Nephron (organoid): ENCODE results near the gene THAP7.
A peak's percentile ranks its signal among the peaks of the same experiment; 100 is the strongest.

Source experiments
- H3K27ac Mint-ChIP-seq, 3 experiments: 2 replicates each; pipeline ENCODE4 v1.8.0; 2020; ENCODE audit warnings: mixed read lengths in 3 of 3, mild to moderate bottlenecking in 2 of 3, moderate library complexity in 1 of 3
- H3K27me3 Mint-ChIP-seq: 2 replicates; pipeline ENCODE4 v1.8.0; 2021; ENCODE audit warnings: low read depth, mild to moderate bottlenecking, moderate library complexity, mixed read lengths
- H3K36me3 Mint-ChIP-seq: 2 replicates; pipeline ENCODE4 v1.8.0; 2020; ENCODE audit warnings: low read depth, mixed read lengths
- H3K4me1 Mint-ChIP-seq: 2 replicates; pipeline ENCODE4 v1.8.0; 2020; ENCODE audit warnings: mixed read lengths
- H3K4me3 Mint-ChIP-seq, 3 experiments: 2 replicates each; pipeline ENCODE4 v1.8.0; 2020; ENCODE audit warnings: mild to moderate bottlenecking in 3 of 3, mixed read lengths in 3 of 3, moderate library complexity in 2 of 3
- H3K9me3 Mint-ChIP-seq: 2 replicates; pipeline ENCODE4 v1.8.0; 2020; ENCODE audit warnings: mixed read lengths
- TF ChIP-seq, protein P1 (sequence below), 3 experiments: fragments of 200-600 bp; sonication (generic); IDR thresholded peaks; one replicate each; pipeline ENCODE4 v1.5.0; 2021; ENCODE audit warnings: antibody characterized with exemption in 3 of 3; ENCODE audit not compliant: unreplicated experiment in 3 of 3

Gene THAP7

DNA sequence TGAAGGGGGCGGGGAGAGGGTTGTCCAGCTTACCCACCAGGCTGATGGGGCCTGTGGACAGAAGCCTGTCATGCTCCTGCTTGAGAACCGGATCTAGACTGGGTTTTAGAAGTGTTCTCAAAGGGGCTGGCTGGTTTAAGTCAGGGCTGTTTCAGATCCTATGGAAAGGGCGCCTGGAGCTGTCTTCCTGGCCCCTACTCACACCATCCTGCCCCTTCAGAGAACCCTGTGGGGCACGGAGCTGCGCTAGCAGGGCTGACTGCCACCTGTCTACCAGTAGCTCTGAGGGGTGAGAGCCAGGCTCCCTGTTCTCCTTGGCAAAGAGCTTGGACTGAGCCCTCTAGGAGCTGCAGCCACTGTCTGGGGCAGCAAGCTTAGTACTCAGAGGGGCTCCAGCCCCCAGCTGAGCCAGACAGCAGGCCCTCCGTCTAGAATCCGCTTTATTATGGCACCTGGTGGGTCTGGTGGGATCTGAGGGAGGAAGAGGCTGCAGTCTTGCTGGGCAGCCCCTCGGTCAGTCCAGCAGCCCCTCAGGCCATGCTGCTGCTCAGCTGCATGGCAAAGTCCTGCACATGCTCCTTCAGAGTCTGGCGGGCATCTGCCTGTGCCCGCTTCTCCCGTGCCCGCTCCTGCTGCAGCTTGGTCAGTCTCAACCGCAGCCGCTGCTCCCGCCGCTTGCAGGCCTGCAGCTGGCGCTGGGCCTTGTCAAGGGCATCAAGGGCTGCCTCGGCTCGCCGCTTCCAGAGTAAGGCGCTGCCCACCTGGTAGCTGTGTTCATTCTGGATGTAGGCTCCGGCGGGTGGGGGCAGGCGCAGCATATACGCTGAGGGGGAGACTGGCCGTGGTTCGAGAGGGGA is 2.3 kb downstream of the THAP7 start:
- H3K27ac Mint-ChIP-seq = no peak overlapping the region
- H3K36me3 Mint-ChIP-seq = peaks cover 9% of the 10 kb centered on the region
- no peaks in the 10 kb centered on the region for H3K27me3 Mint-ChIP-seq
- peak overlapping the region; percentile 74 to 97 (median 93) for H3K4me3 Mint-ChIP-seq
- peaks cover 27% of the 10 kb centered on the region for H3K4me1 Mint-ChIP-seq
- H3K9me3 Mint-ChIP-seq = no peaks in the 10 kb centered on the region
- TF ChIP-seq, protein P1, sequence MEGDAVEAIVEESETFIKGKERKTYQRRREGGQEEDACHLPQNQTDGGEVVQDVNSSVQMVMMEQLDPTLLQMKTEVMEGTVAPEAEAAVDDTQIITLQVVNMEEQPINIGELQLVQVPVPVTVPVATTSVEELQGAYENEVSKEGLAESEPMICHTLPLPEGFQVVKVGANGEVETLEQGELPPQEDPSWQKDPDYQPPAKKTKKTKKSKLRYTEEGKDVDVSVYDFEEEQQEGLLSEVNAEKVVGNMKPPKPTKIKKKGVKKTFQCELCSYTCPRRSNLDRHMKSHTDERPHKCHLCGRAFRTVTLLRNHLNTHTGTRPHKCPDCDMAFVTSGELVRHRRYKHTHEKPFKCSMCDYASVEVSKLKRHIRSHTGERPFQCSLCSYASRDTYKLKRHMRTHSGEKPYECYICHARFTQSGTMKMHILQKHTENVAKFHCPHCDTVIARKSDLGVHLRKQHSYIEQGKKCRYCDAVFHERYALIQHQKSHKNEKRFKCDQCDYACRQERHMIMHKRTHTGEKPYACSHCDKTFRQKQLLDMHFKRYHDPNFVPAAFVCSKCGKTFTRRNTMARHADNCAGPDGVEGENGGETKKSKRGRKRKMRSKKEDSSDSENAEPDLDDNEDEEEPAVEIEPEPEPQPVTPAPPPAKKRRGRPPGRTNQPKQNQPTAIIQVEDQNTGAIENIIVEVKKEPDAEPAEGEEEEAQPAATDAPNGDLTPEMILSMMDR (IDR thresholded peaks at IDR 0.05; ENCODE audit: unreplicated experiment in 3 of 3) = no peak

DNA sequence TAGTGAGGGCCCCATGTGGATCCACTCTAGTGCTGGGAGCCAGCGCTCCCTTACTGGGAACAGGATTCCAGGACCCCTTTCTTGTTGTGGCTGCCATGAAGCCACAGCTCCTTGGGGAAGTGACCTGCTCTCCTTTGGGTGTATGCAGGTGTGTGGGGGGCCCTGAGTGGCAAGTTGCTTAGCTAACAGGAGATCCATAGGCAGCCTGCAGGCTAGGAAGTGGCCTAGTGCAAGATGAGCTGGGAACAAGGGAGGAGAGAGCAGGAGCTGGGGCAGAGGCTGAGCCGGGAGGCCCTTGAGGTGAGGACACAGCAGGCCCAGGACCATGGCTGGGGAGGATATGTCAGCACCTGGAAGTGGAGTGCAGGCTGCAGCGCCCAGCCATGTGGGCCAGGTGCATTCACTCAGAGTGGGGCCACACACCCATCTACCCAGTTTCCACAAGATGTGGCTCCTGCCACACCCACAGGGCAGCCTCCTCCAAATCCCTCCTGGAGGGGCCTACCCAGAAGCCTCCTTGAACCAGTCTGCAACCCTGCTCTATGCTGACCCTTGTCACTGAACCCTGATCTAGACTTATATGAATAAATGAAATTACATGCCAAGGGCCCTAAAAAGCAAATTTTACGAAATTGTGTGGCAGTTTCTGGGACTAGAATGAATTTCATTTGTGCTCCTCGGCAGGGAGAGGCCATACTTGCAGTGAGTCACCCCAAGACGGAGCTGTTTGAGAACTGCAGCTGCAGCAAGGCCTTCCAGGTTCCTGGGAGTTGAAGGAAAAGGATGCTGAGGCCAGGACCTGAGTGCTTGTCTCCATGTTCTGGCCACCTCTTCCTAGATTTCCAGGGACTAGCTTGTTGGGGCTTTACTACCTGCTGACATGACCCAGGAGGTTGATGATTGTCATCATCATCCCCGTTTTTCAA is 3.2 kb downstream of the THAP7 start:
- Mint-ChIP-seq H3K36me3 (peaks cover 9% of the 10 kb centered on the region), H3K9me3 (no peaks in the 10 kb centered on the region), H3K4me1 (peaks cover 26% of the 10 kb centered on the region), H3K27me3 (no peaks in the 10 kb centered on the region), H3K27ac (peak overlapping the region in 1 of 3 experiments; percentile 51), H3K4me3 (peak overlapping the region; percentile 38 to 70 (median 68))
- TF ChIP-seq, protein P1 (IDR thresholded peaks at IDR 0.05; ENCODE audit: unreplicated experiment in 3 of 3) = no peak

DNA sequence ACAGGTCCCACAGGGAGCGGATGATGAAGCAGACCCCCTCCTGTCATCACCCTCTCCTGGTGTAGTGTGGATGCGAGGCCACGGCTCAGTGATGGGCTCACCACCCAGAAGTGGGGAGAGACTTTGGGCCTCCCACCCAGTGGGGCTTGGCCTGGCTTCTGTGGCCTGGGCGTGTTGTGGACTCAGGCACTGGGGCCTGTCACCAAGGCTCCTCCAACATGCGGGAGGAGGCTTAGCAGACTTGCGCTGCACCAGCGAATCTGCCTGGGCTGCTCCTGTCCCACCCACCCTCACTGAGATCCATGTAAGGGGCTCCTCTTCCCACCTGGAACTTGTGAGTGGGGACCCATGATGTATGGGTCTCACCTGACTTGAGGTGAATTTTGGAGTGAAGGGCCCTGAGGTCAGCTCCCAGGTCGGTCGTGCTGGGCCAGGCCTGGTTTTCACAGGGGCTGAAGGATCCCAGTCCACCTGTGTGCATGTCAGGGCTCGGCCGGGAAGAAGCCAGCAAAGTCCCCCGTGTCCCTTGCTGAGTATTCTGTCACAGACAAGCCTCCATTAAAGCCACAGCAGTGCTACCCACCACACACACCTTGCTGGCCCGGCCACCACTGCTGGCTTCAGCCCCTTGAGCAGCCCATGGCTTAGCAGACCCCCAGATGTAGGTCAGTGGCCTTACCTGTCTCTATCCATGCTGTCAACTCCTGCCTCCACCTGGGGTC is 4.2 kb downstream of the THAP7 start:
- Mint-ChIP-seq H3K36me3 (peaks cover 9% of the 10 kb centered on the region), H3K27me3 (no peaks in the 10 kb centered on the region), H3K27ac (no peak overlapping the region), H3K4me3 (no peak overlapping the region), H3K9me3 (no peaks in the 10 kb centered on the region), H3K4me1 (peaks cover 16% of the 10 kb centered on the region)
- TF ChIP-seq, protein P1 (IDR thresholded peaks at IDR 0.05; ENCODE audit: unreplicated experiment in 3 of 3) = no peak

DNA sequence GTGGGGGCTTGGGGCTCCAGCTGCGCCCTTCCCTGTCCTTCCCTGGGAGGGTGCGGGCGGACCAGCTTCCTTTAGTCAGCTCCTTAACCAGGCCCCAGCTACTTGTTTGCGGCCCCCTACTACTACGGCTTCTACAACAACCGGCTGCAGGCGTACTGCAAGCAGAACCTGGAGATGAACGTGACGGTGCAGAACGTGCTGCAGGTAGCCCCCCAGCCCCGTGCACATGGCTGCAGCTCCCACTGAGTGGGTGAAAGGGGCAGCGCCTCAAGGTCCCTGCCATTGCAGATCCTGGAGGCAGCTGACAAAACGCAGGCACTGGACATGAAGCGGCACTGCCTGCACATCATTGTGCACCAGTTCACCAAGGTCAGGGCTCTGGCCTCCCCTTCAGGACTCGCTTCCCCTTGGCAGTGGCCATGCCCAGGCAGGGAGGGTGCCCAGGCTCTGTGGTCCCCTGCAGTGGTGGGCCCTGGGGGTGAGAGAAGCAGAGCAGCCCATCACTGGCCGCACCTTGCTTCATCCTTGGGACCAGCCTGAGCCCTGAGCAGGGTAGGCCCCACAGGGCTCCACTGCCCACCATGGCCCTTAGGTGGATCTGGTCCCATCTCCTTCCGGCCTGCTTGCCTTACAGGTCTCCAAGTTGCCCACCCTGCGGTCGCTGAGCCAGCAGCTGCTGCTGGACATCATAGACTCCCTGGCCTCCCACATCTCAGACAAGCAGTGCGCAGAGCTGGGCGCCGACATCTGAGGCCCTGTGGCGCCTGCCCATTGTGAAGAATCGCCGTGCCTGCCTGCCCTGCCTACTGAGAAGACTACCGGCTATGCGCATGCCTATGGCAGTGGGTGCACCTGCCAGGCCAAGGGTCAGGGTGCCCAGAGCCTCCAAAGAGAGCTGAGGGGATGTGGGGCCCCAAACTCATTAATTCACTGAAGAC is 5.1 kb downstream of the THAP7 start:
- H3K4me3 Mint-ChIP-seq = peak overlapping the region in 1 of 3 experiments; percentile 25
- no peaks in the 10 kb centered on the region for H3K27me3 Mint-ChIP-seq
- no peak overlapping the region for H3K27ac Mint-ChIP-seq
- no peaks in the 10 kb centered on the region for H3K9me3 Mint-ChIP-seq
- TF ChIP-seq, protein P1 (IDR thresholded peaks at IDR 0.05; ENCODE audit: unreplicated experiment in 3 of 3) = no peak
- H3K36me3 Mint-ChIP-seq = peaks cover 9% of the 10 kb centered on the region
- peaks cover 9% of the 10 kb centered on the region for H3K4me1 Mint-ChIP-seq

DNA sequence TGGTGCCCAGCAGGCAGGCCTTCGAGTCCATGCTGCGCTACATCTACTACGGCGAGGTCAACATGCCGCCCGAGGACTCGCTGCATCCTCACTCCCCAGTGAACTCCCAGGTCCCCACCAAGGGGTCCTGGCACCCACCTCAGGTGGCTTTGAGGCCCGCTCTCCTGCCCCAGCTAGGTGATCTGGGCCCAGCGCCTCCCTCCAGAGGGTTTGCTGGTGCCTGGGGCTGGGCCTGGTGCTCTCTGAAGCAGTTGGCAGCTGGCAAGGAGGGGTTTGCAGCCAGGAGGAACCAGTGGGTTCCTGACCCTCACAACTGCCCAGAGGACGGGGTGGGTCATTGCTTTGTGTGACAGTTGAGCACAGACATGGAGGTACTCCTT is 5.9 kb downstream of the THAP7 start:
- H3K4me3 Mint-ChIP-seq = peak overlapping the region in 1 of 3 experiments; percentile 25
- H3K9me3 Mint-ChIP-seq = no peaks in the 10 kb centered on the region
- H3K36me3 Mint-ChIP-seq = peaks cover 9% of the 10 kb centered on the region
- H3K27me3 Mint-ChIP-seq = no peaks in the 10 kb centered on the region
- TF ChIP-seq, protein P1 (IDR thresholded peaks at IDR 0.05; ENCODE audit: unreplicated experiment in 3 of 3) = no peak
- no peak overlapping the region for H3K27ac Mint-ChIP-seq
- peaks cover 1% of the 10 kb centered on the region for H3K4me1 Mint-ChIP-seq
